GM12864 (cell line): ENCODE results near the gene DMAP1.
A peak's percentile ranks its signal among the peaks of the same experiment; 100 is the strongest.
"Not testable (repeated sequence)": the region's sequence is repeated elsewhere in the genome, so short reads cannot be mapped to it uniquely, and the experiment has no call there.

Source experiments
- DNase-seq: peaks from one replicate; pipeline ENCODE4 v3.0.0-alpha.2; 2011; ENCODE audit warnings: low read depth
- H3K4me3 ChIP-seq: 2 replicates; pipeline ENCODE4 v1.5.1; 2011; ENCODE audit warnings: mild to moderate bottlenecking, low read depth, low read length, control low read depth
- TF ChIP-seq, protein P1 (sequence below): IDR thresholded peaks from 2 replicates; pipeline ENCODE4 v1.5.1; 2011; ENCODE audit warnings: low read depth, mild to moderate bottlenecking, moderate library complexity, low read length, control low read depth, inconsistent platforms; ENCODE audit errors: missing control alignments

DMAP1 gene

GRCh38 chr1:44213222-44214112 is at the start of gene DMAP1:
TSS of gene DMAP1 (plus strand) at chr1:44213471. CDS start at chr1:44213754, 283 bp downstream.
- DNase-seq, result peak; percentile 69
- H3K4me3 ChIP-seq, result peak within 1 kb of the TSS; percentile 66
- TF ChIP-seq, protein P1, sequence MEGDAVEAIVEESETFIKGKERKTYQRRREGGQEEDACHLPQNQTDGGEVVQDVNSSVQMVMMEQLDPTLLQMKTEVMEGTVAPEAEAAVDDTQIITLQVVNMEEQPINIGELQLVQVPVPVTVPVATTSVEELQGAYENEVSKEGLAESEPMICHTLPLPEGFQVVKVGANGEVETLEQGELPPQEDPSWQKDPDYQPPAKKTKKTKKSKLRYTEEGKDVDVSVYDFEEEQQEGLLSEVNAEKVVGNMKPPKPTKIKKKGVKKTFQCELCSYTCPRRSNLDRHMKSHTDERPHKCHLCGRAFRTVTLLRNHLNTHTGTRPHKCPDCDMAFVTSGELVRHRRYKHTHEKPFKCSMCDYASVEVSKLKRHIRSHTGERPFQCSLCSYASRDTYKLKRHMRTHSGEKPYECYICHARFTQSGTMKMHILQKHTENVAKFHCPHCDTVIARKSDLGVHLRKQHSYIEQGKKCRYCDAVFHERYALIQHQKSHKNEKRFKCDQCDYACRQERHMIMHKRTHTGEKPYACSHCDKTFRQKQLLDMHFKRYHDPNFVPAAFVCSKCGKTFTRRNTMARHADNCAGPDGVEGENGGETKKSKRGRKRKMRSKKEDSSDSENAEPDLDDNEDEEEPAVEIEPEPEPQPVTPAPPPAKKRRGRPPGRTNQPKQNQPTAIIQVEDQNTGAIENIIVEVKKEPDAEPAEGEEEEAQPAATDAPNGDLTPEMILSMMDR, result peak; percentile 5

- TF ChIP-seq, protein P1, result peak; percentile 19
- no peak overlapping the region for H3K4me3 ChIP-seq
- no peak for DNase-seq
Observed at GRCh38 chr1:44168520-44169098, 44.7 kb upstream of the DMAP1 start.

DNA sequence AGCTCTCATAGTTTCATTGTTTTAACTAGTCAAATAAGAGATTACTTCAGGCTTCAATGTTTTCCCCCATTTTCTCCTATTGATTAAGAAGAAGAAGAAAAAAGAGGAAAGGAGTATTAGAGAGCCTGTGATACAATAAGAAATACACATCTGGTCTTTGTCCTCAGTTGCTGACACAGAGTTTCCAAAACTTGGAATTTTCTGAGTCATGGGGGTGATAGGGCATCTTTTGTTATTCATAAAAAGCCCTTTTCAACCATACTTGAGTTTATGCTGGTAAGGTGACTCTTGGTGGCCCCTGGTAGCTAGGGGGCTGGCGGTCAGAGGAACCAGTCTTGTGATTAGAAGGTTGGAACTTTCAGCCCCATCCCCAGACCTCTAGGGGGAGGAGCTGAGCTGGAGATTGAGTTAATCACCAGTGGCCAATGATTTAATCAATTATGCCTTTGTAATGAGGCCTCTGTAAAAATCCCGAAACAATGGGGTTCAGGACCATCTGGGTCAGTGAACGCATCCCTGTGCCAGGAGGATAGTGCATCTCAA is 42.9 kb upstream of the DMAP1 start:
- no peak overlapping the region for H3K4me3 ChIP-seq
- TF ChIP-seq, protein P1, result no peak
- no peak for DNase-seq

GRCh38 chr1:44174630-44175029 is 38.6 kb upstream of the DMAP1 start:
- no peak overlapping the region for H3K4me3 ChIP-seq
- no peak for DNase-seq
- TF ChIP-seq, protein P1, result no peak

GRCh38 chr1:44200336-44200735 is 12.9 kb upstream of the DMAP1 start:
- H3K4me3 ChIP-seq, result no peak overlapping the region
- TF ChIP-seq, protein P1, result no peak
- no peak for DNase-seq

DNA sequence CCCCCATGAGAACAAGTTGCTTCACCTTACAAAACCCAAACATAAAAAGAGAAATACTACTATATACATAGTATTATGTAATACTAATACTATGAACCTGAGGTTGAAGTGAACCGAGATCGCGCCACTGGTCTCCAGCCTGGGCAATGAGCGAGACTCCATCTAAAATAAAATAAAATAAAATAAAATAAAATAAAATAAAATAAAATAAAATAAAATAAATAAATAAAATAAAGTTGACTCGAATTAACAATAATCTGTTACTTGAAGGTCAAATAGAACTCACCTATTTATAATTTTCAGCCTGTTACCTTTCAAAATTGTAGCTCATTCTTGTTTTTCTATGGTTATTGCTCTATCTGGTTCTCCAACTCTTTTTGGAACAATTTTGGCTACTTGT is 6.7 kb upstream of the DMAP1 start:
- H3K4me3 ChIP-seq, DNase-seq: not testable (repeated sequence)

DNA sequence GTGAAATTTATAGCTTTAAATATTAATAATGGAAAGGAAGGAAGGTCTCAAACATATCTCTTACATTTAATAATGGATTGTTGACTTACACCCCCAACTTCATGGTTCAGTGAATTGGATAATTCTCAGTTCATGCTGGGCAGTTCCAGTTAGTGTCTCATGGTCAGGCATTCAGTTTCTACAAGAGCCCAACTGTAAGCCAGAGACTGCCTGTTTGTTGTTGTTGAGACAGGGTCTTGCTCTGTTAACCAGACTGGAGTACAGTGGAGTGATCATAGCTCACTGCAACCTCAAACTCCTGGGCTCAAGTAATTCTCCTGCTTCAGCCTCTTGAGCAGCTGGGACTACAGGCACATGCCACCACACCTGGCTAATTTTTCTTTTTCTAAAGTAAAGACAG is 5.0 kb upstream of the DMAP1 start:
- no peak overlapping the region for H3K4me3 ChIP-seq
- DNase-seq, result no peak
- TF ChIP-seq, protein P1, result no peak
